ENCODE results near the gene NAGPA. TPM values are rescaled to one million over a fixed set of nuclear protein-coding genes. Genes with fewer than 3 reads are reported as not detected.

The NAGPA gene
- total and polyA plus RNA-seq, 2 of the 13 experiments (the other 11 are each of a cell fraction or from before 2014, with no cell fraction given), result 27.1 to 60.3 TPM

GRCh38 chr16:4976611-4977145, 57.1 kb downstream of the NAGPA start (continued):
- TF ChIP-seq GMEB2 (CRISPR knock-in tag; IDR thresholded peaks at IDR 0.05; ENCODE audit: low read depth) (no peak), ZFP36L1 (CRISPR knock-in tag; IDR thresholded peaks at IDR 0.05) (no peak), THAP7 (CRISPR knock-in tag; IDR thresholded peaks at IDR 0.05) (no peak), AFF4 (CRISPR knock-in tag; IDR thresholded peaks at IDR 0.05) (no peak), CBX5 (CRISPR knock-in tag; IDR thresholded peaks at IDR 0.05; ENCODE audit: borderline replicate concordance) (0 out of 2 replicates have a peak, but pooled peaks have one; percentile 59), RCOR2 (CRISPR knock-in tag; IDR thresholded peaks at IDR 0.05) (no peak), ZNF513 (CRISPR knock-in tag; conservative IDR thresholded peaks at IDR 0.05) (no peak), CREB1 (IDR thresholded peaks at IDR 0.05) (no peak), CREB1 (CRISPR knock-in tag; IDR thresholded peaks at IDR 0.05) (no peak), UBTF (CRISPR knock-in tag; IDR thresholded peaks at IDR 0.05) (peak; percentile 69), ZNF274 (CRISPR knock-in tag; IDR thresholded peaks at IDR 0.05) (peak; percentile 74), HOXD1 (CRISPR knock-in tag; IDR thresholded peaks at IDR 0.05) (no peak), ZSCAN25 (CRISPR knock-in tag; IDR thresholded peaks at IDR 0.05) (peak; percentile 90), SSRP1 (CRISPR knock-in tag; IDR thresholded peaks at IDR 0.05) (no peak), ARID3A (IDR thresholded peaks at IDR 0.05; ENCODE audit: low read depth, low read length) (no peak), ZNF543 (CRISPR knock-in tag; IDR thresholded peaks at IDR 0.05) (0 out of 2 replicates have a peak, but pooled peaks have one; percentile 46), HHEX (CRISPR knock-in tag; IDR thresholded peaks at IDR 0.05) (no peak), PHF8 (CRISPR knock-in tag; IDR thresholded peaks at IDR 0.05) (peak; percentile 49; the same call in 1 of the 2 replicates), LCORL (IDR thresholded peaks at IDR 0.05) (no peak), LCORL (CRISPR knock-in tag; IDR thresholded peaks at IDR 0.05) (0 out of 2 replicates have a peak, but pooled peaks have one; percentile 36)

Measured in HepG2 (cell line).